D341Med (cell line): Measurements from ENCODE around the gene TUG1.

Experiments
- DNase-seq: peaks from one replicate; pipeline ENCODE4 v3.0.0; 2012; ENCODE audit warnings: low spot score

TUG1 gene

GRCh38 chr22:30968924-30969531, at the start of gene TUG1:
Gene TUG1, plus strand, starts transcription at chr22:30969265.
- DNase-seq = peak; percentile 99

DNA sequence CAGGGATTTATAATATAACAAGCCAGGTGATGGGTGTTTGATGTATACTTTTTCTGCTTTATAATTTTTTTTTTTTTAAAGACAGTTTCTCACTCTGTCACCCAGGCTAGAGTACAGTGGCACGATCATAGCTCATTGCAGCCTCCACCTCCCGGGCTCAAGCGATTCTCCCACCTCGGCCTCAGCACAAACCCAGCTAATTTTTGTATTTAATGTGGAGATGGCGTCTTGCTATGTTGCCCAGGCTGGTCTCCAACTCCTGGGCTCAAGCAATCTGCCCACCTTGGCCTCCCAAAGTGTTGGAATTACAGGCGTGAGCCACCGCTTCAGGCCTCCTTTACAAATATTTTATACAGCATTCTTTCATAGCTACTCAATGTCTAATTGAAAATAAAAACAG, 49.1 kb upstream of the TUG1 start:
- no peak for DNase-seq

DNA sequence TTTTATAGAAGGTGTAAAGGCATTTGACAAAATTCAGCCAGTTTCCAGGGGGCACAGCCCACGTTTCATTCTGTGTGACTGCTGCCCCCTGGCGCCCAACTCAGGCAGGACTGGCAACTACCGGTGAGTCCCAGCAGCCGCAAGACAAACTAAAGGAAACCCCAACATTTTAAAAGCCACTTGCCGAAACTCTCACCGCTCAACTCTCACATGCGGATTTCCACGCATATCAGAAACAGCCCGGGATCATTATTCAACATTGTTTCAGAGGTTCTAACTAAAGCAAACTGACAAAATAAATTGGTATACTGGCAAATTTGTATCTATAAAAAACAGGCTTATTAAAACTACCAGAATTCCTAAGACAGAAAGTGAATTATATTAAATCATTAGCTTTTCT, 48.7 kb upstream of the TUG1 start:
- peak; percentile 87 for DNase-seq

- DNase-seq = peak; percentile 28
These were observed 48.0 kb upstream of the TUG1 start for GRCh38 chr22:30921108-30921507.

DNA sequence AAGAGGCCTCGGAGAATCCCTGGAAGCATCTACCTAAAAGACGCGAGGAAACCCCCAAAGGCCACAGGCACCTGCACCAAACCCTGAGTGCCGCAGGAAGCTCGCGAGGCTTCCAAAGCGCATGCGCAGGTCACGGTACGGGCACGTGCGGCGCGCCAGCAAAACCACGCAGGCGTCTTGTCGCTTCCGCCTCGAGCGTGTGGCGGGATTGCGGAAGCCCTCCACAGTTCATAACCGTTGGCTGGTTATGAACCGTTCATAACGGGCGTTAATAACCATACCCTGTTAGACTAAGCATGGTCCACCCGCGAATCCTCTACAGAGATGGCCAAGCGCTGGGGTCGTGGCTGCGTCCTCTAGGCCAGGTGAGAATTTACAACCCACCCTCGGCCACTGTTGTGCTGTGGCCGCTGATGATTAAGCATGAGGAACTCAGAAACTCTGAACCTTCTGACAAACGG, 46.9 kb upstream of the TUG1 start:
- DNase-seq = peak; percentile 36

GRCh38 chr22:30923168-30923900, 45.7 kb upstream of the TUG1 start:
- DNase-seq = peak; percentile 10

GRCh38 chr22:30925667-30926066, 43.4 kb upstream of the TUG1 start:
- DNase-seq = no peak

GRCh38 chr22:30926706-30927105, 42.4 kb upstream of the TUG1 start:
- no peak for DNase-seq

DNA sequence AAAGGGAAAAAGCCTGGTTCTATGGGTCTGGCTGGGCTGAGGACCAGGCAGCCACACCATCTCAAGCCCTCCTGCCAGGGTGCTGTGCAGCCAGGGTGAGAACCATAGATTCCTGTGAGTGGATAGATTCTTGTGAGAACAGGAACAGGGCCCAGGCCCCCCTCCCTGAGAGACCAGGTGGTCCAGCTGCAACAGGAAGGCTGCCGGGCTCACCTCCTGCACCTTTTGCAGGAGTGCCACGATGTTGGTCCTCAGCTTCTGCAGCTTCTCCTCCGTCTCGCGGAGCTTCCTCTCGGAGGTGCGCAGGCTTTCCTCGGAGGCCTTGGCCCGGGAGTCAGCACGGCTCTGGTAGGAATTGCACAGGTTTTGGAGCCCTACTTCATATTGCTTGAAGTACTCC, 41.3 kb upstream of the TUG1 start:
- no peak for DNase-seq

DNA sequence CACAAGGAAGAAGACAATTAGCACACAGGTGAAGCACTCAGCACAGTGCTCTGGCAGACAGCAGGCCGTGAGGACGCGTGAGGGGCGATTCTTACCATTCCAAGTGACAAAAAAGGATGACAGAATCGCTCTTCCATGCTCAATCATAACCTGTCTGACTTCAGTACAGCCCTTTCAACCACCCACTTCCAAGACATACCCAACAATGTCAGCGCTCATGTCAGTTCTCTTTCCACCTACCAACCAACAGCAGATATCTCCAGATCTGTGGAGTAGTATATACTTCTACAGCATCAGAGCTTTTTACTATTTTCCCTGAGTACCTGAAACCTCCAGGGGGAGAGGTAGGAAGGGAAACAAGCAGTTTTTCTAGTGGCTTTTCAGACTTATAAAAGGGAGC, 40.7 kb upstream of the TUG1 start:
- DNase-seq = no peak

- no peak for DNase-seq
These were observed 38.8 kb upstream of the TUG1 start for GRCh38 chr22:30930228-30930627.

- no peak for DNase-seq
These were observed 37.3 kb upstream of the TUG1 start for GRCh38 chr22:30931541-30932300.

- DNase-seq = no peak
These were observed 36.4 kb upstream of the TUG1 start for GRCh38 chr22:30932661-30933060.

GRCh38 chr22:30933457-30933856, 35.6 kb upstream of the TUG1 start:
- DNase-seq = no peak

- DNase-seq = no peak
These were observed 35.0 kb upstream of the TUG1 start for GRCh38 chr22:30934053-30934452.

DNA sequence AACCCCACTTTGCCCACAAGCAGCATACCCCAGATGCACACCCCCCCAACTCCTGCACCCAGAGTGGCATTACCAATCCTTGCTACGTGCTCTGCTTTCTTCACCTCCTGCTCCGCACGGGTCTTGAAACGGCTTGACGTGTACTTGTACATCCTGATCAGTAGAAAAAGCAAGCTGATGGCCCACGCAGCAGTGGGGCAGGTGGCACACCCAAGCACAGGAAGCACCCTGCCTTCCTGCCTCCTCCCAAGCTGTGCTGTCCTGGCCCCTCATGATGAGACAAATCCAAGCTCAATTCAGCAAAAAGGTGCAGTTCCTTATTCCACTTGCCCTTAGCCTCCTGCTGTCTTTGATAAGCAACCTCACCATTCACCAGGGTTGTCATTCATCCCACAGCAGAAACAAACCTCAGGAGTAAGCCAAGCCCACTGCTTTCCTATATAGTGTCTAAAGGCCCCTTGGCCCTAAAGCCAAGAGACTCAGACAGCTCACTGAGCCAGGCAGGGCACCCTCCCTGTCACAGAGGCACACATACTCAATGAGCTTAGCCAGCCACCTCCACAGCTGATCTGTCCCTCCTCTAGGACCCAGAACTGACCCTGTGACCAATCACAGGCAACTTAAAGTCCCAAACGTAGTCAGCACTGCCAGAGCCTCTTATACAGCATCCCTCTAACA, 28.2 kb upstream of the TUG1 start:
- DNase-seq = no peak

- no peak for DNase-seq
These were observed 27.7 kb upstream of the TUG1 start for GRCh38 chr22:30941363-30941740.

DNA sequence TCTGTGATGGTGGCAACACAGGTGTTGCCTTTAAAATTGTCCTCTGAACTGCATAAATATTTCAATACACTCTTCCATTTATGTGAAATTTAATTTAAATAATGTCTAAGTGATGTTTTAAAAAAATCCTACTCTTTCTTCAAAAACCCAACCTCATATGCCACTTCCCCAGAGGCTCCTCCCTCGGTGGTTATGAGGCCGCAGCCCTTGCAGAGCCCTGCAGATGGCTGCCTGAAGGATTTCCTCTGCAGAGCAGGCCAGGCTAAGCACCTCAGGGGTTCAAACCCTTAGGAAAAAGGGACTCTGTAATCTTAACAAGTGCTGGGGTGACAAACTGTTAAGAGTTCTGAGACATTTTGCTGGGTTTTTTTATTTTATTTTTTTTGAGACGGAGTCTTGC, 25.7 kb upstream of the TUG1 start:
- DNase-seq = no peak

GRCh38 chr22:30944986-30945385, 24.1 kb upstream of the TUG1 start:
- DNase-seq = no peak

DNA sequence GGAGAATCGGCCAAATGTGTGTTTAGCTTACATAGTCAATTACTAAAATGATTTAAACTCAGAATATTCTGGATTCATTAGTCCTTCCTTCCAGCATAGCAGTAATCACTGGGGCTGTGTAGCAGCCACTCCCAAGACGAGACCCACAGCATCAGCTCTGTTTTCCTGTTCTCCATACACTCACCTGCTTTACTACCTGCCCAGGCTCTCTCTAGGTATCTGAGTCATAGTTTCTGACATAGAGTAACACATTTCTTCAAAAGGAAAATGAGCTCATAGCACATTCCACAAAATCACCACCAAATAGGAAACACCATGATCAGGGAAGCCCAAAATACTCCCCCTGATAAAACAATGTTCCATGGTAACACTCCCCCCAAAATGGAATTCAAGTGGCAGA, 23.4 kb upstream of the TUG1 start:
- no peak for DNase-seq

GRCh38 chr22:30946354-30946753, 22.7 kb upstream of the TUG1 start:
- no peak for DNase-seq

- DNase-seq = peak; percentile 78
These were observed 21.8 kb upstream of the TUG1 start for GRCh38 chr22:30947173-30947815.
